ENCODE measurements around the gene TLE2. TPM values are rescaled to one million over a fixed set of nuclear protein-coding genes. Genes with fewer than 3 reads are reported as not detected.

TLE2 gene
- total RNA-seq, 4 donors from 2014 or later = 5.4 to 22.7 (median 7.6) TPM

DNA sequence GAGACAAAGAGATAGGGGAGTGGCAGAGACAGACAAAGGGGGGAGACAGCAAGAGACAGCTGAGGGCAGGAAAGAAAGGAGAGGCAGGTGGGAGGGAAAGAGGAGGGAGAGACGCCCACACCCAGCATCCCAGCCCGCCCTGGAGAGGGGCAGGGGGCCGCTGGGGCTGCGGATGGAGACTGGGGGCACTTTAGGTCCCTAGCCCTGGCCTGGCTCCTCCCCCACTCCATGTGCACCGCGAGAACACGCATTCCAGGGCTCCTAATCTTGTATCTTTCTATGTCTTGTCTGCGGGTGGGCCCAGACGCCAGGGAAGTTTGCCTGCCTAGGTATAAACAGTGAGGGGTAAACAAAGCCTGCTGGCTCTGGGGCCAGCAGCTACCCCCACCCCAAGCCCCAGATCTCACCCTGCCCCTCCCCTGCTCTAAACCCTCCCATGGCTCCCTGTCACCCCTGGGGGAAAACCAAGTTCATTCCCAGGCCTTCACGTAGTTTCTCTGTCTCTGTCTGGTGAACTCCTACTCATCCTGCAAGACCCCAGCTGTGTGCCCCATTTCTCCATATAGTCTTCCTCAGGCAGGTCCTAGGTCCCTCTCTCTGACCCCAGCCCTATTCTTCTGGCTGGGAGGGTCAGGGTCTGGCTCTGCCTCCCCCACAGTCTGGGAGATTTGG lies 27.5 kb upstream of the TLE2 start:
- Histone ChIP-seq H3K27ac (peak overlapping the region; percentile 85 to 99 (median 94)), H3K9me3 (no peaks in the 10 kb centered on the region), H3K27me3 (no peaks in the 10 kb centered on the region), H3K36me3 (peaks cover 5 to 78% (median 21%) of the 10 kb centered on the region in 3 donors), H3K4me3 (peak overlapping the region in 2 of 4 donors; percentile 18 to 43), H3K4me1 (peaks cover 70 to 92% (median 71%) of the 10 kb centered on the region in 3 donors)
- no peak for DNase-seq
- intact Hi-C loops (cut with DNase I) = no loop called here
- TF ChIP-seq POLR2A (IDR thresholded peaks at IDR 0.05) = no peak
- TF ChIP-seq, protein P1, sequence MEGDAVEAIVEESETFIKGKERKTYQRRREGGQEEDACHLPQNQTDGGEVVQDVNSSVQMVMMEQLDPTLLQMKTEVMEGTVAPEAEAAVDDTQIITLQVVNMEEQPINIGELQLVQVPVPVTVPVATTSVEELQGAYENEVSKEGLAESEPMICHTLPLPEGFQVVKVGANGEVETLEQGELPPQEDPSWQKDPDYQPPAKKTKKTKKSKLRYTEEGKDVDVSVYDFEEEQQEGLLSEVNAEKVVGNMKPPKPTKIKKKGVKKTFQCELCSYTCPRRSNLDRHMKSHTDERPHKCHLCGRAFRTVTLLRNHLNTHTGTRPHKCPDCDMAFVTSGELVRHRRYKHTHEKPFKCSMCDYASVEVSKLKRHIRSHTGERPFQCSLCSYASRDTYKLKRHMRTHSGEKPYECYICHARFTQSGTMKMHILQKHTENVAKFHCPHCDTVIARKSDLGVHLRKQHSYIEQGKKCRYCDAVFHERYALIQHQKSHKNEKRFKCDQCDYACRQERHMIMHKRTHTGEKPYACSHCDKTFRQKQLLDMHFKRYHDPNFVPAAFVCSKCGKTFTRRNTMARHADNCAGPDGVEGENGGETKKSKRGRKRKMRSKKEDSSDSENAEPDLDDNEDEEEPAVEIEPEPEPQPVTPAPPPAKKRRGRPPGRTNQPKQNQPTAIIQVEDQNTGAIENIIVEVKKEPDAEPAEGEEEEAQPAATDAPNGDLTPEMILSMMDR (IDR thresholded peaks at IDR 0.05) = no peak
- WGBS, 2 donors = 39 to 56% methylated on average over 9 to 10 of the region's 10 CpGs

DNA sequence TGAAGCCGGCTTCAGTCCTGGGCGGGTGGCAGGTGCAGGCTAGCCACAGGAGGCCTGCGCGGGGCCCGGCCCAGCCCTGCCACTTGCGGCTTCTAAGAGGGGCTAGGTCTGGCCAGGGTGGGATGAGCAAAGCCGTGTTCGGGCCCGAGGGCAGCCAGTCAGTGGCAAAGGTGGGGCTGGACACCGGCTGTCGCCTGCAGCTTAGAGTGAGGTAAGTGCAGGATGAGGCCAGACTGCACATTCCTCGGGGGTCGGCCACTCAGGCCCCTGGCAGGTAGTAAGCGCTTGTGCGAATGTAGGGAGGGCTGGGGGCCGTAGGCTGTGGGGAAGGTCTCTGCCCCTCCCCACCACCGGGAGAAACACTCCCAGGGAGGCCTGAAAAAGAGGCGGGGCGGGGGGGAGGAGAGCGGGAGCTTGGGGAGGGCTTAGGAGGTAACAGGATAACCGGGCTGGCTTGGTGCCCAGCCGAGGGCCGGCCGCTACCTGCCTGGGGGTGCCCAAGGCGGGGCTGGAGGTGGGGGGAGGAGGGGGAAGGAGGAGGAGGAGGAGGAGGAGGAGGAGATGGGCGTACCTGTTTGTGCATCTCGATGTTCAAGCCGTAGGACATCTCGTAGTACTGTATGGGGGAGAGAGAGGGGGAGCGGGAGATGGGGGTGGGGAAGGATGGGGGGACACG lies 26.8 kb upstream of the TLE2 start:
- 25 to 30% methylated on average over 5 to 10 of the region's 31 CpGs for WGBS, 2 donors
- no peak for TF ChIP-seq POLR2A (IDR thresholded peaks at IDR 0.05)
- TF ChIP-seq, protein P1 (IDR thresholded peaks at IDR 0.05) = no peak
- peak overlapping the region in 2 of 4 donors; percentile 5 to 32 for H3K4me3 ChIP-seq
- peaks cover 74 to 93% (median 76%) of the 10 kb centered on the region in 3 donors for H3K4me1 ChIP-seq
- peak overlapping the region; percentile 85 to 99 (median 94) for H3K27ac ChIP-seq
- H3K36me3 ChIP-seq = peaks cover 5 to 78% (median 21%) of the 10 kb centered on the region in 3 donors
- H3K27me3 ChIP-seq = no peaks in the 10 kb centered on the region
- intact Hi-C loops (cut with DNase I) = no loop called here
- no peaks in the 10 kb centered on the region for H3K9me3 ChIP-seq
- no peak for DNase-seq

DNA sequence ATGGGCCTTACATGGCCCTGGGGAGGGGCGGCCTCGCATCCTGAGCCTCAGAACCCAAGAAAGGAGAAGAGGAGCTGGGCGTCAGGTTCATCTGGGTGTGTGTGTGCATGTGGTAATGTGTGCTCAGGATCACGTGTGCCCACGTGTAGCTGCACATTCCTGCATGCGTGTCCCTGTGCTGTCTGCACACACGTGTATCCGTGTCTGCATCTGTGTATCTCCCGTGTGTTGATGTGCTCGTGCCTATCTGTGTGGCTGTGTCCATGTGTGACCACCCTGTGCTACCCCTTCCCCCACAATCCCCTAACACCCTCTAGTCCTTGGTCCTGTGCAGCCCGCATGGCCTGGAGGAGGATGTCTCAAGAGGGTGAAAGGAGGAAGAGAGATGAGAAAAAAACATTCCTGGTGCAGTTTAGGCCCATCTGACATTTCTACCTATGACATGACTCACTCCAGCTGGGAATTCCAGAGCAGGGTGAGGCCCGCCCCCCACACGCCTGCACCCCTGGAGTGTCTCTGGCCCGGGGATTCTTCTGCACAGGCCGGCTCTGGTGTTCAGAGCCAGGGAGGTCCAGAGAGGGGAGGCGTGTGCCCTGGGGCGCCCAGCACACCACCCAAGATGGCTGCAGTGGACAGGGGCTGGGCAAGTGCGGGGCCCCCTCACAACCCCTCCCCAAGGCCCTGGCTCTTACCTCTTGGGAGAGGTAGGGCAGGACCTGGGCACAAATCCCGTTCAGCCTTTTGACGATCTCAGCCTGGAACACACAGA lies 26.1 kb upstream of the TLE2 start:
- Histone ChIP-seq H3K9me3 (no peaks in the 10 kb centered on the region), H3K4me1 (peaks cover 67 to 90% (median 72%) of the 10 kb centered on the region in 3 donors)

DNA sequence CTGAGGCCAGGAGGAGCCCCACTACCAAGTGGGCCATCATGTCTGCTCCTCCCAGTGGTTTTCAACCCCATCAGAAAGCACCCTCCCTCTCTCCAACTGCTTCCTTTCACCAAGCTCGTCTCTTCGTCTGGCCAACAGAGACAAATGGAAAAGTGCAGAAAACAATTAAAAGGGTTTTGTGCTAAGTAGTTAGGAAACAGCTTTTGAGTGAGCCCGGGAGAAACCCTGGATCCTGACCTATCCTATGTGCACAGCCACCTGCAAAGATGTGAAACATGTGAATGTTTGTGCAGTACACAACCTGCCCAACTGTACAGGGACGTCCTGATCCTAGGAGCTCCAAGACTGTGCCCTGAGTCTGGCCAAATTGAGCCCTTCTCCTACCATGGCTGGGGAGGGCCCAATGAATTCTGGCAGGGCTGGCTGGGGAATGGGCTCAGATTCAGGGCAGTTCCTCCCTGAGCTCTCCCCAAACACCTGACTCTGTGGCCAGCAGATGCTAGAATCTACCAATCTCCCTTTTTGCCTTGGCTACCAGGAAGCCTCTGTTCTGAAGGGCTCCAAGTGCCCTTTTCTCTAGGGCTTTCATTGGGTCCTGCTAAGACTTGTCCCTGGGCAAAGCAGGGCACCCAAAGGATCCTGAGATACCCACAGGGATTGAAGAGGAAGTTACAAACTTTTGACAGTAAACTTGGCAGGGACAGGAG lies 25.3 kb upstream of the TLE2 start:
- peaks cover 59 to 83% (median 67%) of the 10 kb centered on the region in 3 donors for H3K4me1 ChIP-seq
- H3K27me3 ChIP-seq = no peaks in the 10 kb centered on the region
- intact Hi-C loops (cut with DNase I) = no loop called here
- no peak for TF ChIP-seq POLR2A (IDR thresholded peaks at IDR 0.05)
- TF ChIP-seq, protein P1 (IDR thresholded peaks at IDR 0.05) = no peak
- peaks cover 5 to 70% (median 21%) of the 10 kb centered on the region in 3 donors for H3K36me3 ChIP-seq
- 34 to 41% methylated on average over 3 of the region's 4 CpGs for WGBS, 2 donors
- H3K4me3 ChIP-seq = no peak overlapping the region
- DNase-seq = no peak
- H3K27ac ChIP-seq = peak overlapping the region; percentile 85 to 99 (median 94)
- no peaks in the 10 kb centered on the region for H3K9me3 ChIP-seq

More for the DNA sequence above, 26.1 kb upstream of the TLE2 start:
- no peak for TF ChIP-seq POLR2A (IDR thresholded peaks at IDR 0.05)
- TF ChIP-seq, protein P1 (IDR thresholded peaks at IDR 0.05) = no peak
- Histone ChIP-seq H3K36me3 (peaks cover 5 to 78% (median 21%) of the 10 kb centered on the region in 3 donors), H3K27ac (peak overlapping the region; percentile 85 to 99 (median 94)), H3K4me3 (peak overlapping the region in 2 of 4 donors; percentile 5 to 32), H3K27me3 (no peaks in the 10 kb centered on the region)
- intact Hi-C loops (cut with DNase I) = no loop called here
- WGBS, 2 donors = 20 to 57% methylated on average over 3 to 9 of the region's 20 CpGs
- no peak for DNase-seq
